Diencephalon (tissue), 1 donor: ENCODE data around the gene MAP3K19. TPM values are rescaled to one million over a fixed set of nuclear protein-coding genes. Genes with fewer than 3 reads are reported as not detected.

Experiments
- total RNA-seq: library from RNA; depleted of rRNA; stranded (reverse); fragments of >200 nt; gene quantifications from one replicate; pipeline ENCODE4 v1.2.3, GENCODE V29; 2014

Gene MAP3K19
- 9.5 TPM for total RNA-seq

GRCh38 chr2:135047300-135047699 is at the start of gene MAP3K19:
Gene MAP3K19, minus strand, starts transcription at chr2:135047447. Its CDS starts 22,800 bp downstream, at chr2:135024647.

GRCh38 chr2:135052042-135052876 is 5.0 kb upstream of the MAP3K19 start, which contains the start of gene RAB3GAP1:
Gene RAB3GAP1, plus strand, starts transcription at chr2:135052292. Its CDS starts 16 bp downstream, at chr2:135052308.

GRCh38 chr2:134918526-134919340 is 128.5 kb downstream of the MAP3K19 start, which contains the start of gene CCNT2:
Gene CCNT2, plus strand, starts transcription at chr2:134918822. Its CDS starts 33 bp downstream, at chr2:134918855.

Other genes starting within 250 kb of the MAP3K19 start
- not detected for gene ACMSD, start 208.8 kb downstream of the MAP3K19 start, total RNA-seq
- 74.3 TPM for gene CCNT2, start 128.6 kb downstream of the MAP3K19 start, total RNA-seq
- gene RAB3GAP1, start 4.8 kb upstream of the MAP3K19 start, total RNA-seq: 80.0 TPM